Skeletal muscle tissue (tissue), 2 donors: ENCODE data around the gene NANOG. TPM values are rescaled to one million over a fixed set of nuclear protein-coding genes. Genes with fewer than 3 reads are reported as not detected.

ENCODE experiments used
- small RNA-seq: library from RNA; depleted of rRNA; stranded (forward); fragments of <200 nt; gene quantifications from one replicate; pipeline ENCODE3, GENCODE V24; 2014
- total RNA-seq: library from RNA; depleted of rRNA; stranded (reverse); fragments of >200 nt; gene quantifications from one replicate; pipeline ENCODE4 v1.2.3, GENCODE V29; 2014

NANOG gene
- total RNA-seq, 1 donor from 2014 or later, result 0.52 TPM

Small RNA genes lying within 50 kb of the gene (small RNA-seq; reads per million reads assigned to genes)
- gene RF00019, result not detected

Other genes starting within 250 kb of the NANOG start
- gene APOBEC1, start 123.5 kb upstream of the NANOG start, total RNA-seq, result not detected
- gene GDF3, start 93.6 kb upstream of the NANOG start, total RNA-seq, result 1.0 TPM
- not detected for gene DPPA3, start 78.0 kb upstream of the NANOG start, total RNA-seq
- not detected for gene CLEC4C, start 42.0 kb upstream of the NANOG start, total RNA-seq
- not detected for gene NANOGNB, start 24.2 kb upstream of the NANOG start, total RNA-seq
- gene SLC2A14, start 83.5 kb downstream of the NANOG start, total RNA-seq, result 0.52 TPM
- 49.6 TPM for gene SLC2A3, start 146.8 kb downstream of the NANOG start, total RNA-seq
- gene FOXJ2, start 243.3 kb downstream of the NANOG start, total RNA-seq, result 9.4 TPM